Tibial artery (tissue), 4 donors: ENCODE results near the gene PRSS1.
"Not testable (repeated sequence)": the region's sequence is repeated elsewhere in the genome, so short reads cannot be mapped to it uniquely, and the experiment has no call there.

Source experiments
- DNase-seq, 2 donors: peaks; one replicate each; pipeline ENCODE4 v3.0.0-alpha.2; 2019
- H3K27ac ChIP-seq, 2 donors: fragments of 200-600 bp; sonication (generic) in 1 of 2; 1 replicate in 1 of 2; 2 replicates in 1 of 2; pipeline ENCODE4 v1.5.1; 2018 to 2019; ENCODE audit warnings: mild to moderate bottlenecking in 1 of 2
- H3K27me3 ChIP-seq, 2 donors: fragments of 200-600 bp; sonication (generic) in 1 of 2; one replicate each; pipeline versions ENCODE4 v1.5.1 to v1.6.0; 2016 to 2019
- H3K36me3 ChIP-seq, 3 donors: fragments of 200-600 bp; sonication (generic) in 2 of 3; one replicate each; pipeline ENCODE4 v1.5.1; 2016 to 2019; ENCODE audit warnings: mild to moderate bottlenecking in 2 of 3
- H3K4me1 ChIP-seq, 4 donors: fragments of 200-600 bp; sonication (generic) in 2 of 4; 1 replicate in 3 of 4; 2 replicates in 1 of 4; pipeline ENCODE4 v1.5.1; 2016 to 2019
- H3K4me3 ChIP-seq, 2 donors: fragments of 200-600 bp; sonication (generic) in 1 of 2; 1 replicate in 1 of 2; 2 replicates in 1 of 2; pipeline ENCODE4 v1.5.1; 2018 to 2019; ENCODE audit warnings: mild to moderate bottlenecking in 2 of 2
- H3K9me3 ChIP-seq, 3 donors: fragments of 200-600 bp; sonication (generic) in 1 of 3; one replicate each; pipeline ENCODE4 v1.5.1; 2016 to 2019
- intact Hi-C: fragments of 100-400 bp; cut with DNase I; formaldehyde crosslinking; loops from one replicate; pipeline ENCODE4 v1.15.0; 2023; ENCODE audit warnings: low total_unique reads
- TF ChIP-seq, protein P1 (sequence below), 2 experiments: fragments of 200-600 bp in 1 of 2; fragments of 450-650 bp in 1 of 2; IDR thresholded peaks; one replicate each; pipeline ENCODE4 v1.5.1; 2017 to 2019; ENCODE audit warnings: antibody characterized with exemption in 2 of 2, mild to moderate bottlenecking in 1 of 2, moderate library complexity in 1 of 2

The PRSS1 gene

DNA sequence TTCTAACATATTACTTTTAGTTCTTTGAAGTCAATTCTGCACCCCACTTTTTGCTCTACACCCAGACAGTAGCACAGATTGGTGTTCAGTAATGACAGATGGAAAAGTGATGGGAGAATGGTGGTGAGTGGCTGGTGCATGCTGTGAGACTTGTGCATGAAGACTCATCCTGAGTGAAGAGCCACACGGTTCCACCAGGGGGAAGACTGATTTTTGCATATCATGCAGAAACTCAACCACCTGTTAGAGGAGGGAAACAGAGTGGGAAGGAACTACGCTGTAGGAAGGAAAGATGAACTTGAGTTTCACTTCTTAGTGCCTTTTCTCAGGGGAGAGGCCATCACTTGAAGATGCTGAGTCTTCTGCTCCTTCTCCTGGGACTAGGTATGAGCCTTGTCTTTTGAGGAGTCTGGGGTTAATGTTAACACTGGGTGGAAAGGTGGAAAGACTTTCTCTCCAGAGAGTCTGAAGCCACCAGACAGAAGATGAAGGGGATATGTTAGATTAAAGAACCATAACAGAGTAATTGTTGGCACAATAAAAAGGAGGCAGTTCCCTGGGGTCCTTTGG is 9.3 kb upstream of the PRSS1 start:
- no peak overlapping the region for H3K27ac ChIP-seq
- DNase-seq, result no peak
- no peaks in the 10 kb centered on the region for H3K9me3 ChIP-seq
- intact Hi-C loops, result no loop called here
- H3K27me3 ChIP-seq, result no peaks in the 10 kb centered on the region
- no peaks in the 10 kb centered on the region for H3K36me3 ChIP-seq
- TF ChIP-seq, protein P1, sequence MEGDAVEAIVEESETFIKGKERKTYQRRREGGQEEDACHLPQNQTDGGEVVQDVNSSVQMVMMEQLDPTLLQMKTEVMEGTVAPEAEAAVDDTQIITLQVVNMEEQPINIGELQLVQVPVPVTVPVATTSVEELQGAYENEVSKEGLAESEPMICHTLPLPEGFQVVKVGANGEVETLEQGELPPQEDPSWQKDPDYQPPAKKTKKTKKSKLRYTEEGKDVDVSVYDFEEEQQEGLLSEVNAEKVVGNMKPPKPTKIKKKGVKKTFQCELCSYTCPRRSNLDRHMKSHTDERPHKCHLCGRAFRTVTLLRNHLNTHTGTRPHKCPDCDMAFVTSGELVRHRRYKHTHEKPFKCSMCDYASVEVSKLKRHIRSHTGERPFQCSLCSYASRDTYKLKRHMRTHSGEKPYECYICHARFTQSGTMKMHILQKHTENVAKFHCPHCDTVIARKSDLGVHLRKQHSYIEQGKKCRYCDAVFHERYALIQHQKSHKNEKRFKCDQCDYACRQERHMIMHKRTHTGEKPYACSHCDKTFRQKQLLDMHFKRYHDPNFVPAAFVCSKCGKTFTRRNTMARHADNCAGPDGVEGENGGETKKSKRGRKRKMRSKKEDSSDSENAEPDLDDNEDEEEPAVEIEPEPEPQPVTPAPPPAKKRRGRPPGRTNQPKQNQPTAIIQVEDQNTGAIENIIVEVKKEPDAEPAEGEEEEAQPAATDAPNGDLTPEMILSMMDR (IDR thresholded peaks at IDR 0.05), result no peak
- peaks cover 0 to 7% (median 4%) of the 10 kb centered on the region in 4 donors for H3K4me1 ChIP-seq
- no peak overlapping the region for H3K4me3 ChIP-seq

DNA sequence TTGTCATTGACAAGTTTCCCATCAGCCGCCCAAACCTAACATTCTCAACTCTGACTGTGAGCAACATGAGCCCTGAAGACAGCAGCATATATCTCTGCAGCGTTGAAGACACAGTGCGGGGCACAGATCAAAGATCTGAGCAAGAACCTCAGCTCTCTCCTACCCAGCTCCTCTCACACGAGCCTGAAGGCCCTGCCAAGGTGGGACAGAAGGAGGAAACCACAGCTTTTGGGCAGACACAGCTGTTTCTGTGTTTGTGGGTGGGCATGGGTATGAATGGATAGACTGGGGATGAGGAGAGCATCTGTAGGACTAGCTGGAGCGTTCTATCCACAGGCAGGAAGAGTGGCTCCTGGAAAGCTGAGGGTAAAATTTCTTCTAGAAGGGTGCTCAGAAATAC is 8.5 kb upstream of the PRSS1 start:
- no peaks in the 10 kb centered on the region for H3K9me3 ChIP-seq
- TF ChIP-seq, protein P1 (IDR thresholded peaks at IDR 0.05), result no peak
- H3K4me1 ChIP-seq, result peaks cover 0 to 7% (median 4%) of the 10 kb centered on the region in 4 donors
- H3K4me3 ChIP-seq, result no peak overlapping the region
- H3K27ac ChIP-seq, result no peak overlapping the region
- no peaks in the 10 kb centered on the region for H3K27me3 ChIP-seq
- H3K36me3 ChIP-seq, result no peaks in the 10 kb centered on the region
- intact Hi-C loops, result no loop called here
- no peak for DNase-seq

DNA sequence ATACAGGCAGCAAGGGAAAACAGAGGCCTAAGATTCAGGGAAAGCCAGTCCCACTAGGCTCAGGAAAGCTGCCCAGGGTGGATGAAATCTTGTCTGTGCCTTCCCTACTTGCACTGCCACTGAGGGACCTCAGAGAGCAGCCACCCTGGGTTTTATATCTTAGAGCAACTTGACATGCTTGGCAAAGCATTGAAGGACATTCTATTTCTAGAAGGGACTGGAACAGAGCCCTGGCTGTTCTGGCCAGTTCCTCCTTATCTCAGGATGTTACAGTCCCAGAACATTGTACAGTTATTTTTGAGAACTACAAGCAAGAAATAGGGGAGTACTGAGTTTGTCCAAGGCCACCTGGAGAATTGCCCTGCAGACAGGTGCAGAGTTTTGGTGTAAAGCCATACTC is 7.3 kb upstream of the PRSS1 start:
- H3K27ac ChIP-seq, H3K9me3 ChIP-seq, H3K36me3 ChIP-seq, H3K27me3 ChIP-seq, H3K4me3 ChIP-seq, intact Hi-C loops, H3K4me1 ChIP-seq: not testable (repeated sequence)
- DNase-seq, result peak in 1 of 2 donors; percentile 27

DNA sequence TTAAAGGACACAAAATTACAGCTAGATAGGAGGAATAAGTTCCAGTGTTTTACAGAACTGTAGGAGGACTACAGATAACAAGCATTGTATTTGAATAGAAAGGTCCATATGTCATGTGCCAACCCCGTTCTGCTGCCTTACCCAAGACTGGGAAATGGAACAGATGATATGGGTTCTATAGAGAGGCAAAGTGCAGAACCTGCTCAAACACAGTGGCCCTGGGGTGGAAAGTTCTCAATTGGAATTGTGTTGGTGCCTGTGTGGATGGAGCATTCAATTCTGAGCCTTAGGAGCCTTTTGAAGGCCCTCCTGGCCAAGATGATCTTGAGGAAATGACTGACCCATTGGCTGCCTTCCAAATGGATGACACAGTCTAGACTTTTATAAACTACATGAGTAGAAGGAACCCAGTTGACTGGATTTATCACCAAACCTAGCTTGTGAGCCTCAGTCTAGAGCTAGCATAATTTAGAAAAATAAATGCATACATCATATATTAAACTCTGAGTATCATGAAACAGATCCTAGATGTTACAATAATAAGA is 4.1 kb upstream of the PRSS1 start:
- Histone ChIP-seq H3K9me3 (no peaks in the 10 kb centered on the region), H3K27ac (no peak overlapping the region), H3K4me1 (peaks cover 0 to 7% (median 4%) of the 10 kb centered on the region in 4 donors), H3K4me3 (no peak overlapping the region), H3K27me3 (no peaks in the 10 kb centered on the region), H3K36me3 (no peaks in the 10 kb centered on the region)
- DNase-seq, result no peak
- TF ChIP-seq, protein P1 (IDR thresholded peaks at IDR 0.05), result no peak
- intact Hi-C loops, result no loop called here

DNA sequence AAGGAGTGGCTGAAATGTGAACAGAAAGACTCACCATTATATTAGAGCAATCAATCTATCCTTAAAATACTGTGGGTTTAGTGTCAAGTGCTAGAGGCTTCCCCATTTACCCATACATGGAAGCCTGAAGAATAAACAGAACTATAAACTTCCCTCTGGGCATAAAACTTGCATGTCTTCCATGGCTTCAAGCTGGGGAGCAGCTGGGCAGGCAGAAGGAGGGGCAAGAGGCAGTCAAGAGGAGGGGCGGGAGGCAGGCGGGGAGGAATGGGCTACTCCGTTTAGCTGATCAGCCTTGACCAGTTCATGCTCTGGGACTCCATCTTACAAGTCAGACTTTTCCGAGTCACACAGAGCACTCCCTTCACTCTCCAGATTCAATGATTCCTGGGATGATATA is 3.5 kb upstream of the PRSS1 start:
- no peaks in the 10 kb centered on the region for H3K27me3 ChIP-seq
- peaks cover 0 to 7% (median 4%) of the 10 kb centered on the region in 4 donors for H3K4me1 ChIP-seq
- intact Hi-C loops, result no loop called here
- no peak overlapping the region for H3K4me3 ChIP-seq
- no peaks in the 10 kb centered on the region for H3K9me3 ChIP-seq
- H3K36me3 ChIP-seq, result no peaks in the 10 kb centered on the region
- TF ChIP-seq, protein P1 (IDR thresholded peaks at IDR 0.05), result no peak
- H3K27ac ChIP-seq, result no peak overlapping the region
- no peak for DNase-seq

DNA sequence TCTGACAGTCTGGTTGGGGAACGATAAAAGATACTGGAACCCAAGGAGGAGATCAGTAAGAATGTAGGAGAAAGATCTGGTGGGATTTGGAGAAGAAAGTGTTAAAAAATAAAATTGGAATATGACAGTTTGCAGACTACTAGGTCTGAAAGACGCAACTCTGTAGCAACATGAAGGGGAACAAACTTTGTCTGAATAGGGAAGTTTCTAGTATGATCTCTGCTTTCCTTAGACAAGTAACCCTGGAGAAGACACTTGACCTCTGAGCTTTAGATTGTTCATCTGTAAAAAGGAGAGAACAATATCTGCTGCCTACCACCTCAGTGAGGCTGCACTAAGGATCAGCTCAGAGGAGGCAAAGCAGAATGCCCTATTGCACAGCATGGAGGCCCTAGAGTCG is 3.0 kb upstream of the PRSS1 start:
- H3K9me3 ChIP-seq, result no peaks in the 10 kb centered on the region
- no peak for DNase-seq
- H3K27ac ChIP-seq, result no peak overlapping the region
- intact Hi-C loops, result no loop called here
- peaks cover 0 to 7% (median 4%) of the 10 kb centered on the region in 4 donors for H3K4me1 ChIP-seq
- H3K4me3 ChIP-seq, result no peak overlapping the region
- H3K27me3 ChIP-seq, result no peaks in the 10 kb centered on the region
- TF ChIP-seq, protein P1 (IDR thresholded peaks at IDR 0.05), result no peak
- no peaks in the 10 kb centered on the region for H3K36me3 ChIP-seq

DNA sequence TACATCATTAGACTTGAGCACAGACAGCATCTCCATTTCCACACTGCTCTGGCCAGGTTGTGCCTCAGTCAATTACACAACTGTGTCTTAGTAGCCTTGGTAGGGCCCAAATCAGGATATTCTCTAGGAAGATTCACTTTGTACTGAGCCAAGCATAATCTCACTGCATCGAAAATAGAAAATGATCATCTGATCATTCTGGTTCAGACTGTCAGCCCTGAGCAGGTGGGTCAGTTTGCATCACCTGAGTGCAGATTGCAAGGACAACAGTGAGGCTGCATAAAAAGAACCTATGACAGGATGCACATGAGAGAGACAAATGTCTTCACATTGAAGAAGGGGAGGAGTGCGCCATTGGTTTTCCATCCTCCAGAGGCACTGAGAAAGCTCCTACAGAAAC is 862 bp upstream of the PRSS1 start:
- H3K4me3 ChIP-seq, H3K36me3 ChIP-seq, DNase-seq, H3K9me3 ChIP-seq, H3K4me1 ChIP-seq, intact Hi-C loops, H3K27me3 ChIP-seq, H3K27ac ChIP-seq: not testable (repeated sequence)
